ENCODE measurements around the gene CFAP90. TPM values are rescaled to one million over a fixed set of nuclear protein-coding genes. Genes with fewer than 3 reads are reported as not detected.
A peak's percentile ranks its signal among the peaks of the same experiment; 100 is the strongest.

Gene CFAP90
- total RNA-seq, 1 donor from 2014 or later: not detected

DNA sequence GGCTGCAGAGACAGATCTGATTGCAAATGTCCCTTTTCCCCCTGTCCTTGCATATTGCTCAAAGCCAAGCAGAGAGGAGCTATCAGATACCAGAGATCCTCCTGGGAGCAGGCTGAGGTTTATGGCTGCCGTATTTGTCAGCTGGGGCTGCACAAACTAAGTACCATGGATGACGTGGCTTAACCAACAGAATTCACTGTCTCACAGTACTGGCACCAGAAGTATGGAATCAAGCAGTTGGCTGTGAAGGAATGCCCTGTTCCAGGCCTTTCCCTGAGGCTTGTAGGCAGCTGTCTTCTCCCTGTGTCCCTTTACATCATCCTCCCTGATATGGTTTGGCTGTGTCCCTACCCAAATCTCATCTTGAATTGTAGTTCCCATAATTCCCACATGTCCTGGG is 2.6 kb downstream of the CFAP90 start:
- TF ChIP-seq CTCF (conservative IDR thresholded peaks at IDR 0.05; ENCODE audit: low read depth, low read length): no peak
- no peak for DNase-seq (ENCODE audit: low read depth)

DNA sequence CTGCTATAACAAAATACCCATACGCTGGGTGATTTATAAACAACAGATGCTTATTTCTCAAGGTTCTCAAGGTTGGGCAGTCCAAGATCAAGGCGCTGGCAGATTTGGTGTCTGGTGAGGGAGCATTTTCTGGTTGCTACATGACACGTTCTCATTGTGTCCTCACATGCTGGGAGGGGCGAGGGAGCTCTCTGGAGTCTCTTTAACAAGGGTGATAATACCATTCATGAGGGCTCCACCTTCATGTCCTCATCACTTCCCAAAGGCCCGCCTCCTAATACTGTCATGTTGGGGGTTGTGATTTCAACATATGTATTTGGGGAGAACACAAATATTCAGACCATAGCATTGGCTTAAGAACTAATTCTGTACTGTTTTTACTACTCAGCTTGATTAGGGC is 4.6 kb downstream of the CFAP90 start:
- TF ChIP-seq CTCF (conservative IDR thresholded peaks at IDR 0.05; ENCODE audit: low read depth, low read length): no peak
- DNase-seq (ENCODE audit: low read depth): no peak

More for the DNA sequence above, 2.6 kb downstream of the CFAP90 start:
- no peak overlapping the region for H3K4me3 ChIP-seq (ENCODE audit: low read depth, low read length)

GRCh38 chr5:7845557-7845956 is 5.4 kb downstream of the CFAP90 start:
- DNase-seq (ENCODE audit: low read depth): no peak
- no peak overlapping the region for H3K4me3 ChIP-seq (ENCODE audit: low read depth, low read length)
- no peak for TF ChIP-seq CTCF (conservative IDR thresholded peaks at IDR 0.05; ENCODE audit: low read depth, low read length)

More for the DNA sequence above, 4.6 kb downstream of the CFAP90 start:
- no peak overlapping the region for H3K4me3 ChIP-seq (ENCODE audit: low read depth, low read length)

DNA sequence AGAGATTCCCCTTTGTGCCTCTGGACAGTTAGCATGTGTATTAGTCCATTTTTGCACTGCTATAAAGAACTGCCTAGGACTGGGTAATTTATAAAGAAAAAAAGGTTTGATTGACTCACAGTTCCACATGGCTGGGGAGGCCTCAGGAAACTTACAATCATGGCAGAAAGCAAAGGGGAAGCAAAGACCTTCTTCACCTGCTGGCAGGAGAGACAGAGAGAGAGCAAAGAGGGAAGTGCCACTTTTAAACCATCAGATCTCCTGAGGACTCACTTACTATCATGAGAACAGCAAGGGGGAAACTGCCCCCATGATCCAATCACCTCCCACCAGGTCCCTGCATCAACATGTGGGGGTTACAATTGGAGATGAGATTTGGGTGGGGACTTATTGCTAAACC is 6.0 kb downstream of the CFAP90 start:
- DNase-seq (ENCODE audit: low read depth): no peak
- TF ChIP-seq CTCF (conservative IDR thresholded peaks at IDR 0.05; ENCODE audit: low read depth, low read length): no peak
- no peak overlapping the region for H3K4me3 ChIP-seq (ENCODE audit: low read depth, low read length)

GRCh38 chr5:7842531-7842930 is 8.4 kb downstream of the CFAP90 start:
- H3K4me3 ChIP-seq (ENCODE audit: low read depth, low read length): no peak overlapping the region
- TF ChIP-seq CTCF (conservative IDR thresholded peaks at IDR 0.05; ENCODE audit: low read depth, low read length): no peak
- DNase-seq (ENCODE audit: low read depth): no peak

GRCh38 chr5:7837403-7837802 is 13.5 kb downstream of the CFAP90 start:
- no peak for TF ChIP-seq CTCF (conservative IDR thresholded peaks at IDR 0.05; ENCODE audit: low read depth, low read length)
- peak; percentile 76 for DNase-seq (ENCODE audit: low read depth)
- H3K4me3 ChIP-seq (ENCODE audit: low read depth, low read length): no peak overlapping the region

DNA sequence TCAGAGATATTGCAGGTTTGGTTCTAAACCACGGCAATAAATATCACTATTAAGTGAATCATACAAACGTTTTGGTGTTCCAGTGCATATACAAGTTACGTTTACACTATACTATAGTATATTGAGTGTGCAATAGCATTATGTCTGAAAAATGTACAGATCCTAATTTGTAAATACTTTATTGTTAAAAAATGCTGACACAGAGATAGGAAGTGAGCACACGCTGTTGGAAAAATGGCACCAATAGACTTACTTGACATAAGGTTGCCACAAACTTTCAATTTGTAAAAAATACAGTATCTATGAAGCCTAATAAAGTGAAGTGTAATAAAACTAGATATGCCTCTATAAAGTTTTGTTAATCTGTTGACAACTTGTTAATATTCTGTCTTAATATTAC is 16.0 kb downstream of the CFAP90 start:
- H3K4me3 ChIP-seq (ENCODE audit: low read depth, low read length): no peak overlapping the region
- DNase-seq (ENCODE audit: low read depth): no peak
- no peak for TF ChIP-seq CTCF (conservative IDR thresholded peaks at IDR 0.05; ENCODE audit: low read depth, low read length)

All from epithelial cell of proximal tubule (primary cell).